GM12865 (cell line): ENCODE data around the gene YAF2.

Experiments
- DNase-seq: peaks from one replicate; pipeline ENCODE4 v3.0.0; 2010; ENCODE audit warnings: low read depth
- H3K4me3 ChIP-seq: 2 replicates; pipeline ENCODE4 v1.5.1; 2011; ENCODE audit warnings: mild to moderate bottlenecking, low read depth, low read length, control low read depth
- TF ChIP-seq, protein P1 (sequence below): IDR thresholded peaks from 2 replicates; pipeline ENCODE4 v1.5.1; 2011; ENCODE audit warnings: low read length, control low read depth, low read depth, inconsistent platforms; ENCODE audit not compliant: insufficient read depth; ENCODE audit errors: missing control alignments

The YAF2 gene

DNA sequence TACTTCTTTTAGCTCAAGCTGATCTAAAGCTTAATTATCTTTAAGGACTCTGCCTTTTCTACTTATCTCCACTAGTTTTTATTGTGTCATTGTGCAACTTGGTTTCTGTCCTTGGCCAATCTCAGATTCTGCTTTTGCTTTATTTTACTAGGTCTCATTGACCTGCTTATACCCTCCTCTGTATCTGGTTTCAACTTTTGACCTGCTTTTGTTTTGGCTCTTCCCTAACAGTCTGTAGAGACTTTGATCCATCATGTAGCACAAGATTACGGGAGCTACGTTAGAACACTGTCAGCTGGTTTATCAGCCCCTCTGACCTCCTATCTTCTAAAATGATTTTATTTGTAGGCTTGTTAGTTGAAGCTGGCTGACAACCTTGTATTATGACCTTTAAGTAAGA is 44.2 kb upstream of the YAF2 start:
- TF ChIP-seq, protein P1, sequence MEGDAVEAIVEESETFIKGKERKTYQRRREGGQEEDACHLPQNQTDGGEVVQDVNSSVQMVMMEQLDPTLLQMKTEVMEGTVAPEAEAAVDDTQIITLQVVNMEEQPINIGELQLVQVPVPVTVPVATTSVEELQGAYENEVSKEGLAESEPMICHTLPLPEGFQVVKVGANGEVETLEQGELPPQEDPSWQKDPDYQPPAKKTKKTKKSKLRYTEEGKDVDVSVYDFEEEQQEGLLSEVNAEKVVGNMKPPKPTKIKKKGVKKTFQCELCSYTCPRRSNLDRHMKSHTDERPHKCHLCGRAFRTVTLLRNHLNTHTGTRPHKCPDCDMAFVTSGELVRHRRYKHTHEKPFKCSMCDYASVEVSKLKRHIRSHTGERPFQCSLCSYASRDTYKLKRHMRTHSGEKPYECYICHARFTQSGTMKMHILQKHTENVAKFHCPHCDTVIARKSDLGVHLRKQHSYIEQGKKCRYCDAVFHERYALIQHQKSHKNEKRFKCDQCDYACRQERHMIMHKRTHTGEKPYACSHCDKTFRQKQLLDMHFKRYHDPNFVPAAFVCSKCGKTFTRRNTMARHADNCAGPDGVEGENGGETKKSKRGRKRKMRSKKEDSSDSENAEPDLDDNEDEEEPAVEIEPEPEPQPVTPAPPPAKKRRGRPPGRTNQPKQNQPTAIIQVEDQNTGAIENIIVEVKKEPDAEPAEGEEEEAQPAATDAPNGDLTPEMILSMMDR: no peak
- no peak for DNase-seq
- H3K4me3 ChIP-seq: no peak overlapping the region

DNA sequence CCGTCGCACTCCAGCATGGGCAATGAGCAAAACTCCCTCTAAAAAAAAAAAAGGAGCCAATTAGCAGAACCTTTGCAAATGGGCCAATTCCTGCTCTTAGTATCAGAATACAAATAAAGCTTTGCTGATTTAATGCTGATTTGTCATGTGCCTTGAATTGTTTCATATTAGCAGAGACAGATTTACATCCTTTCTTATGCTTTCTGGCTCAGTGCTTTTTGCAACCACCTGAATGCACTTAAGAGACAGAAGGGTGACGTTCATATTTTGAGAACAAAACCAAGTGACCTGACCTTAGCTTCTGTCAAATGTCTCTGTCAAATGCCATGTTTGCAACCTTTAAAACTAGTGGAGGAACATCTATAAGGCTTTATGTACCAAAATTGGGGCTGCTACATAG is 43.8 kb upstream of the YAF2 start:
- H3K4me3 ChIP-seq: no peak overlapping the region
- DNase-seq: no peak
- TF ChIP-seq, protein P1: no peak

DNA sequence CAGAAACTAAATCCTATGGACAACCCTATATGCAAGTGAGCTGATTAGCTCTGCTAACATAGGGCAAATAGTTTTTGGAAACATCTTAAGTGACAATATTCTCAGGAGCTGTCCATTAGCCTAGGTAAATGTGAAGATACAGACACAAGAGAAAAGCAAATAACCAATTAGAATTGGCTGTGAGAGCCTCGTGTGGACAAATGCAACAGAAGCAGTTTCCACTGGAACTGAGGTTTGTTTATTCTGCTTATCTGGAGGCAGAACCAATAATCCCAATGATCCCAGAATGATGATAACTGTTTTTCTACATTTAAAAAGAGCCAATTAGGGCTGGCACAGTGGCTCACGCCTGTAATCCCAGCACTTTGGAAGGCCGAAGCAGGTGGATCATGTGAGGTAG is 43.2 kb upstream of the YAF2 start:
- no peak overlapping the region for H3K4me3 ChIP-seq
- TF ChIP-seq, protein P1: no peak
- DNase-seq: no peak

DNA sequence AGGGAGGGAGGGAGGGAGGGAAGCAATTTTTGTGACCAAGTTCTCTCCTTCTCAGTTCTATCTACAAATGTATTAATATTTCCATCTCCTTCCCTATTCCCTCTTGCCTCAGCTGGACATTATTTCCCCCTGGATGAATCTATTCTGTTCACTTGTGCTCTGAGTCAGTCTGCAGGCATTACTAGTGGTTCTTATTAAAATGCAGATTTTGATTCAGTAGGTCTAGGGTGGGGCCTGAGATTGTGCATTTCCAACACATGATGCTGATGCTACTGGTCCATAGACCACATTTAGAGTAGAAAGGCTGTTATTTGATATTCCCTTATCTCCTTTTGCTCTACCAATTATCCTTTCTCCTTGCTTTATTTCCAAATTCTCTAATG is 40.1 kb upstream of the YAF2 start:
- no peak for DNase-seq
- TF ChIP-seq, protein P1: no peak
- H3K4me3 ChIP-seq: no peak overlapping the region

DNA sequence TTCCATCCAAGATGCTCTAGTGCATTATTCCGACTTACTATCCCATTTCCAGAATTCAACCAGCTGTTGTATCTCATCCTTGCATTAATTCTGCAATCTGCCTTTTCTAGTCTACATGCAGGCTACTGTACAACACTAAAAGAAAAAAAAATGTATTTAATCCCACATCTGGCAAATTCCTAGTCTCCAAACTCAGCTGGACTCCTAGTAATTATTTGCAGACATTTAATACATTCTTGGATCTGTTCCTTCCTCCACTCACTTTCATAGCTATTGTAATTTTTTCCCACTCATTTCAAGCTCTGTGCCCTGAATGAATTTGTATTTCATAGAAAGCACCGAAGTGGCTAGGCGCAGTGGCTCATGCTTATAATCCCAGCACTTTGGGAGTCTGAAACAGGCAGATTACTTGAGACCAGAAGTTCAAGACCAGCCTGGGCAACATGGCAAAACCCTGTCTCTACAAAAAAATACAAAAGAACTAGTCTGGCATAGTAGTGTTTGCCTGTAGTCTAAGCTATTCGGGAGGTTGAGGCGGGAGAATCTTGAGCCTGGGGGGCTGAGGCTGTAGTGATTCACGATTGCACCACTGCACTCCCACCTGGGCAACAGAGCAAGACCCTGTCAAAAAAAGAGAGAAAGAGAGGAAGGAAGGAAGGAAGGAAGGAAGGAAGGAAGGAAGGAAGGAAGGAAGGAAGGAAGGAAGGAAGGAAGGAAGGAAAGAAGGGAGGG is 39.5 kb upstream of the YAF2 start:
- H3K4me3 ChIP-seq: no peak overlapping the region
- DNase-seq: no peak

DNA sequence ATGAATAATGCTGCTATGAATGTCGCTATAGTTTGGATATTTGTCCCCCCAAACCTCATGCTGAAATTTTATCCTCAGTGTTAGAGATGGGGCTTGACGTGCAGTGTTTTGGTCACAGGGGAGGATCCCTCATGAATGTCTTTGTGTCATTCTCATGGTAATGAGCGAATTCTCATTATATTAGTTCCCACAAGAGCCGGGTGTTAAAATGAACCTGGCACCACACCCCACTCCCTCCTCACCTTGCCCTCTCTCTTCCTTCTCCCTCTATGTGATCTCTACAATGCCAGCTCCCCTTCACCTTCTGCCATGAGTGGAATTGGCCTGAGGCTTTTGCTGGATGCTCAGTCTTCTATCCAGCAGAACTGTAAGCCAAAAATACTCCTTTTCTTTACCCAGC is 37.5 kb upstream of the YAF2 start:
- TF ChIP-seq, protein P1: no peak
- DNase-seq: no peak
- no peak overlapping the region for H3K4me3 ChIP-seq

More for the DNA sequence above, 39.5 kb upstream of the YAF2 start:
- TF ChIP-seq, protein P1: no peak

DNA sequence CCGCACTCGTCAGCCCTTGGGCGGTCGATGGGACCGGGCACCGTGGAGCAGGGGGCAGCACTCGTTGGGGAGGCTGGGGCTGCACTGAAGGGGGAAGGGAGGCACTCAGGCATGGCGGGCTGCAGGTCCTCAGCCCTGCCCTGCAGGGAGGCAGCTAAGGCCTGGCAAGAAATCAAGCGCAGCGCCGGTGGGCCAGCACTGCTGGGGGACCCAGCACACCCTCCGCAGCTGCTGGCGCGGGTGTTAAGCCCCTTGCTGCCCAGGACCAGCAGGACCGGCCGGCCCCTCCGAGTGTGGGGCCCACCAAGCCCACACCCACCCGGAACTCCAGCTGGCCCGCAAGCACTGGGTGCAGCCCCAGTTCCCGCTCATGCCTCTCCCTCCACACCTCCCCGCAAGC is 35.7 kb upstream of the YAF2 start:
- no peak overlapping the region for H3K4me3 ChIP-seq
- TF ChIP-seq, protein P1: no peak
- DNase-seq: no peak
